D721Med (cell line): ENCODE data around the gene RNASE8.

Experiments
- DNase-seq: peaks from one replicate; pipeline ENCODE4 v3.0.0; 2011; ENCODE audit warnings: low spot score; ENCODE audit not compliant: insufficient read length
- FAIRE-seq: peaks from 2 replicates; lab custom pipeline; 2011; peaks lifted over from hg19 to GRCh38; lab: Jason Lieb, UNC
- TF ChIP-seq, protein P1 (sequence below): IDR thresholded peaks from 2 replicates; pipeline ENCODE4 v1.5.1; 2012; ENCODE audit warnings: mild to moderate bottlenecking, control low read depth; ENCODE audit not compliant: insufficient read depth; ENCODE audit errors: missing control alignments

Gene RNASE8

DNA sequence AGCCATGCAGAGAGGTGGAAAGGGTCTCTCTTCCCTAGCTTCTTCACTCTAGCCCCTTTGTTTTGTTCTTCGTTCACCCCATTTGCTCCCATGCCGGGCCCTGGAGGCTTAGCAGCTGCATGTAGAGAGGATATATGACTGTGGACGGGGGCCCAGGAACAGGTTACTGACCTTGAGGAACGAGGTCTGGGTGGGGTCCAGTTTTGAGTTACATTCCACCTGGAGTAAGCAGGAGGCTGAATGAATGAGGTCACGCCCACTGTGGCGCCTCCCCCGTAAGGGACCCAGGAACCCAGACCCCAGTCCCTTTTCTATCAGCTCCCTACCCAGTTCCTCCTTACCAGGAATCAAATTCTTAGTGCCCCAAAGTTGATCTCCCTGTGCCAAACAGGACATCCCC is 39.3 kb upstream of the RNASE8 start:
- TF ChIP-seq, protein P1, sequence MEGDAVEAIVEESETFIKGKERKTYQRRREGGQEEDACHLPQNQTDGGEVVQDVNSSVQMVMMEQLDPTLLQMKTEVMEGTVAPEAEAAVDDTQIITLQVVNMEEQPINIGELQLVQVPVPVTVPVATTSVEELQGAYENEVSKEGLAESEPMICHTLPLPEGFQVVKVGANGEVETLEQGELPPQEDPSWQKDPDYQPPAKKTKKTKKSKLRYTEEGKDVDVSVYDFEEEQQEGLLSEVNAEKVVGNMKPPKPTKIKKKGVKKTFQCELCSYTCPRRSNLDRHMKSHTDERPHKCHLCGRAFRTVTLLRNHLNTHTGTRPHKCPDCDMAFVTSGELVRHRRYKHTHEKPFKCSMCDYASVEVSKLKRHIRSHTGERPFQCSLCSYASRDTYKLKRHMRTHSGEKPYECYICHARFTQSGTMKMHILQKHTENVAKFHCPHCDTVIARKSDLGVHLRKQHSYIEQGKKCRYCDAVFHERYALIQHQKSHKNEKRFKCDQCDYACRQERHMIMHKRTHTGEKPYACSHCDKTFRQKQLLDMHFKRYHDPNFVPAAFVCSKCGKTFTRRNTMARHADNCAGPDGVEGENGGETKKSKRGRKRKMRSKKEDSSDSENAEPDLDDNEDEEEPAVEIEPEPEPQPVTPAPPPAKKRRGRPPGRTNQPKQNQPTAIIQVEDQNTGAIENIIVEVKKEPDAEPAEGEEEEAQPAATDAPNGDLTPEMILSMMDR, result no peak
- DNase-seq (no peak), FAIRE-seq (no peak)

DNA sequence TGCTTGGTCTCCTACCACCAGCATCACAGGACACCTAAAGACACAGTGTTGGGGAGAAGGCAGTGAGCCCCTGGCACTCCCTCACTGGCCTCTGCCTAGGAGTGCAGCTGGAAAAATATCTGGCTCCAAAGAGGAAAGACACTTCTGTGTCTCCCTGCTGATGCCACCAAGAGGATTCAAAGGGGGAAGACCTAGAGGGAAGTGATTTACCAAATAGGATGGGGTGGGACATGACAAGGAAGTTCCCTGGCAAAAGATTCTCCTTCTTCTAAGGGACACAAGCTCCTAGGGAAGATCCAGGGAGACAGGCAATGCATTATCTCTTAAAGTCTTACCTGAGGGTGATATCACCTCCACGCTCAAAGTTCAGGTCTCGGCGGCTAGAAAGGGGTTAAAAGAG is 38.8 kb upstream of the RNASE8 start:
- no peak for DNase-seq
- FAIRE-seq, result no peak
- TF ChIP-seq, protein P1, result no peak

DNA sequence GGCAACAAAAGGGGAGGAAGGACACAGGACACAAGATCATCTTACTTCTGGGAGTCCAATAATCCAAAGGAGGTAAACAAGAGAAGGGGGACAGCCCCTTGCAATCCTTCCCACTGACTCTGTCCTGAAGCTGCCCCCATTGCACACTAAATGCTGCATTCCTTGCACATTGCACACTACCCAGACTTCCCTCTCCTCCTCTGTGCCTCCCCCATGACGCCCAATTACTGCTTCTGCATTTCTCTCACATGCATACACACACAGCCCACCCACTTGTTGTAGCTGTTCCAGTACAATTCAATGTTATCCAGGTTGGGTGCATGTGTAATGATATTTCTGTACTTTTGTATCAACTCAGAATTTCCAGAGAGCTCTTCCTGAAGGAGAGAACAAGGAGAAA is 38.3 kb upstream of the RNASE8 start:
- no peak for DNase-seq
- no peak for FAIRE-seq
- TF ChIP-seq, protein P1, result no peak

DNA sequence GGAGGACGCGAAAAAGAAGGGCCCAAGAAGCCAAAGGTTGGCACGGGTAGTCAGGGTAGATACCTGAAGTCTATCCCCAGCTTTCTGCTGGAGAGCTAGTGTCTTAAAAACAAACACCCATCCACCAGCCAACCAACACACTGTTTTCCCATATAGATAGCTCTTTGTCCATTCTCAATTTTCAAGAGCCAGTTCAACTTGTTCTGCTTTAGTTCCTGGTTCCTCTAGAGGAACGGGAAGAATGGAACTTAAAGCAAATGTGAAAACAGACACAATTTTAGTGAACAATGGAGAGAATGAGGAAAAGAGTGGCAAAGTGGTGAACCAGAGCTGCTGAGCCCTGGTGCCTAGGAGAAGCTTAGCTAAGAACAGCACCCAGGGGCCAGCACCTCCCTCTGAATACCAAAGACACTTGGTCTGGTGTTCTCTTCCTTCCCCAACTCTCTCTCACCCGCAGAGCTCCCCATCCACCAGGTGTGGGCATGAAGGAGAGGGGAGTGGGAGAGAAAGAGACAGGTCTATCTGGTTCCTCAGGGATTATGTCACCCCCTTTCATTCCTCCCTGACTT is 36.6 kb upstream of the RNASE8 start:
- DNase-seq (no peak), FAIRE-seq (no peak)
- TF ChIP-seq, protein P1, result no peak

DNA sequence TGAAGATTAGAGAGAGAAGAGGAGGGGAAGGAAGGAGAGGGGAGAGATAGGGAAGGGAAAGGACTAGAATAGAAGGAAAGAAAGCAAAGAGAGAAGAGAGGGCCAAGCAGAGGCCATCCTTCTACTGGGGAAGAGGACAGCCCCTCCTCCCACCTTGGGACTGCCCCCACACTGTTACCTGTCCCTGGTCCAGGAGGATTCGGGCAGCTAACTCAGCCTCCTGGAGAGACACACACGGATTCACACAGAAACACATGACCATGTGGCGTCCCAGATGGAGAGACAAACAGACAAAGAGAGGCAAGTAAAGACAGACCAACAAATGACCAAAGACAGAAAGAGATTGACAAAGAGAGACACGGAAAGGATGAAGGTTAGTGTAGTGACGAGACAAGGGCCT is 34.9 kb upstream of the RNASE8 start:
- DNase-seq, result no peak
- FAIRE-seq, result no peak
- TF ChIP-seq, protein P1, result no peak

DNA sequence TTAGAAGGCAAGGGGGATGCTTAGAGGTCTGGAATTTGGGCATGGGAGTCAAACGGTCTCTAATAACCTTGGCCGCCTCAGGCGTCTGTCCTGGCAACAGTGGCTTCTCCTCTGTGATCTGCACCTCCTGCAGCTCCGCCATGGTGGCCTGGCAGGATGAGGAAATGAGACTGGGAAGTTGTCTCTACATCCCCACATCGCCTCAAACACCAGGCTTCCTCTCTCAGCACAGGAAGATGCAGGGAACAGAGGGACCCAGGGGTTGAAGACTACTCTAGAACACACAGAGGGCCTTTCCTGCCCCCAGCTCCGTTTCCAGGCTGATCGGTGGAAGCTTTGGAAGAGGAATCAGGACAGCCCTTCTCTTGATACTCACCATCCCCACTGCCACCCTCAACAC is 34.4 kb upstream of the RNASE8 start:
- TF ChIP-seq, protein P1, result no peak
- DNase-seq, result no peak
- no peak for FAIRE-seq

DNA sequence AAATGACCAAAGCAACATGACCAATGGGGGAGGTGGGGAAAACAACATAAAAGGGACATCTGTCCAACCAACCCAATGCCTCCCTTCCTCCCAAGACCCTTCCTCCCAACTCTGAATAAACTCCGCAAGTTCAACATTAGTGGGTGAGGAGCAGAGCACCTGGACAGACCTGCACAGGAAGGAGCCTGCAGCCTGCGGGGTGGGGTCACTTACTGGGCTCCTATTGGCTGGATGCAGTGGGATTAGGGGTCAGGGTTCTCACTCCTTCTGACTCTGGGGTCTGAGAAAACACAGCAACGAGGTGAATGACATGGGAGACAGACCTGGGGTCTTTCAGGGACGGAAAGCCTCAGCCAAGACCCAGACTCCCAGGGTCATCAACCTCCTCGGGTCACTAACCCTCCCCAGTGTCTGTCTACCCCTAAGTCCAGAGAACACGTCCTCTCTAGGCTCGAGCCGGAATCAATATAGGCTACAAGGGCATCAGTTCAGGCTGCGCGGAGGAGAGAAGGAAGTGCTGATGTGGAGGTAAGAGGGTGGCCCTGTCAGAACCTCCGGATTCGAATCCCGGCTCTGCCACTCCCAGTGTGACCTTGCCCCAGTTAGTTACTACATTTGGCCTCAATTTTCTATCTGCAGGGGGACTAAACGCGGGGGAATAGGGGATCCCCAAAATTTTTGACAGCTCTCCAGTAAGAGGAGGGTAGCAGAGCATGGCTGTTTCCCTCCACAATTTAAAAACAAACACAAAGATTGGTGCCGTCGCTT is 33.6 kb upstream of the RNASE8 start:
- DNase-seq (no peak), FAIRE-seq (no peak)
- TF ChIP-seq, protein P1, result no peak
